PC-3 (cell line): ENCODE measurements around the gene RENBP.

Source experiments
- CTCF ChIP-seq: fragments of 300-600 bp; sonication (generic); conservative IDR thresholded peaks from 2 replicates; pipeline ENCODE4 v1.5.1; 2017; ENCODE audit warnings: antibody characterized with exemption, low read depth, mild to moderate bottlenecking, low read length
- EZH2 ChIP-seq: fragments of 300-600 bp; sonication (generic); IDR thresholded peaks from one replicate; pipeline ENCODE4 v1.6.1; 2017; ENCODE audit warnings: antibody characterized with exemption, mild to moderate bottlenecking, low read length; ENCODE audit not compliant: unreplicated experiment
- EZH2phosphoT487 ChIP-seq: fragments of 300-600 bp; sonication (generic); IDR thresholded peaks from 2 replicates; pipeline ENCODE4 v1.6.1; 2018; ENCODE audit warnings: mild to moderate bottlenecking, antibody characterized with exemption, low read length, borderline replicate concordance

- TF ChIP-seq CTCF (no peak), EZH2phosphoT487 (no peak), EZH2 (no peak)
These were observed 13.3 kb downstream of the RENBP start for GRCh38 chrX:153931151-153931550.
